Measurements from ENCODE around the gene CASTOR1.
"Not testable (repeated sequence)": the region's sequence is repeated elsewhere in the genome, so short reads cannot be mapped to it uniquely, and the experiment has no call there.

CASTOR1 gene

GRCh38 chr22:30289141-30289979 lies at the start of gene CASTOR1:
TSS of gene CASTOR1 (minus strand) at chr22:30289505. CDS start at chr22:30289497, 8 bp downstream.
- TF ChIP-seq ZNF274 (IDR thresholded peaks at IDR 0.05; ENCODE audit: low read depth, low read length), result no peak
- peak within 1 kb of the TSS; percentile 61 for H3K4me3 ChIP-seq (ENCODE audit: low read length)

- H3K4me3 ChIP-seq (ENCODE audit: low read length), result no peak overlapping the region
- no peak for TF ChIP-seq ZNF274 (IDR thresholded peaks at IDR 0.05; ENCODE audit: low read depth, low read length)
Observed at GRCh38 chr22:30338802-30339201, 49.5 kb upstream of the CASTOR1 start.

GRCh38 chr22:30338341-30338740 lies 49.0 kb upstream of the CASTOR1 start:
- H3K4me3 ChIP-seq (ENCODE audit: low read length), result not testable (repeated sequence)

GRCh38 chr22:30337461-30337778 lies 48.1 kb upstream of the CASTOR1 start:
- TF ChIP-seq ZNF274 (IDR thresholded peaks at IDR 0.05; ENCODE audit: low read depth, low read length), result no peak

GRCh38 chr22:30336752-30337460 lies 47.6 kb upstream of the CASTOR1 start:
- H3K4me3 ChIP-seq (ENCODE audit: low read length), result no peak overlapping the region
- no peak for TF ChIP-seq ZNF274 (IDR thresholded peaks at IDR 0.05; ENCODE audit: low read depth, low read length)

More at GRCh38 chr22:30337461-30337778, 48.1 kb upstream of the CASTOR1 start:
- H3K4me3 ChIP-seq (ENCODE audit: low read length), result no peak overlapping the region

- no peak for TF ChIP-seq ZNF274 (IDR thresholded peaks at IDR 0.05; ENCODE audit: low read depth, low read length)
- no peak overlapping the region for H3K4me3 ChIP-seq (ENCODE audit: low read length)
Observed at GRCh38 chr22:30335236-30335635, 45.9 kb upstream of the CASTOR1 start.

GRCh38 chr22:30334646-30335045 lies 45.3 kb upstream of the CASTOR1 start:
- no peak for TF ChIP-seq ZNF274 (IDR thresholded peaks at IDR 0.05; ENCODE audit: low read depth, low read length)

GRCh38 chr22:30333707-30334087 lies 44.4 kb upstream of the CASTOR1 start:
- no peak for TF ChIP-seq ZNF274 (IDR thresholded peaks at IDR 0.05; ENCODE audit: low read depth, low read length)
- no peak overlapping the region for H3K4me3 ChIP-seq (ENCODE audit: low read length)

More at GRCh38 chr22:30334646-30335045, 45.3 kb upstream of the CASTOR1 start:
- H3K4me3 ChIP-seq (ENCODE audit: low read length), result no peak overlapping the region

- H3K4me3 ChIP-seq (ENCODE audit: low read length), result no peak overlapping the region
- TF ChIP-seq ZNF274 (IDR thresholded peaks at IDR 0.05; ENCODE audit: low read depth, low read length), result no peak
Observed at GRCh38 chr22:30332994-30333706, 43.8 kb upstream of the CASTOR1 start.

GRCh38 chr22:30332551-30332950 lies 43.2 kb upstream of the CASTOR1 start:
- H3K4me3 ChIP-seq (ENCODE audit: low read length), result no peak overlapping the region
- no peak for TF ChIP-seq ZNF274 (IDR thresholded peaks at IDR 0.05; ENCODE audit: low read depth, low read length)

GRCh38 chr22:30328466-30329049 lies 39.3 kb upstream of the CASTOR1 start:
- H3K4me3 ChIP-seq (ENCODE audit: low read length), result no peak overlapping the region
- no peak for TF ChIP-seq ZNF274 (IDR thresholded peaks at IDR 0.05; ENCODE audit: low read depth, low read length)

- no peak for TF ChIP-seq ZNF274 (IDR thresholded peaks at IDR 0.05; ENCODE audit: low read depth, low read length)
- peak overlapping the region; percentile 84 for H3K4me3 ChIP-seq (ENCODE audit: low read length)
Observed at GRCh38 chr22:30327864-30328345, 38.6 kb upstream of the CASTOR1 start.

GRCh38 chr22:30326706-30327362 lies 37.5 kb upstream of the CASTOR1 start, which contains the start of gene TBC1D10A:
TSS of gene TBC1D10A (minus strand) at chr22:30326941. CDS start at chr22:30326881, 60 bp downstream.
- H3K4me3 ChIP-seq (ENCODE audit: low read length), result peak within 1 kb of the TSS; percentile 94
- no peak for TF ChIP-seq ZNF274 (IDR thresholded peaks at IDR 0.05; ENCODE audit: low read depth, low read length)
